Activated gamma-delta T cell treated with Interleukin-2 at 50 U/mL for 16 hours (primary cell): ENCODE results near the gene PLEKHM3.

ENCODE experiments used
- DNase-seq: peaks from one replicate; pipeline ENCODE4 v3.0.0-alpha.2; 2020

Gene PLEKHM3

GRCh38 chr2:207778298-207778882 is 246.9 kb downstream of the PLEKHM3 start:
- no peak for DNase-seq

- DNase-seq, result no peak
These were observed 248.2 kb downstream of the PLEKHM3 start for GRCh38 chr2:207777124-207777523.

- DNase-seq, result no peak
These were observed 249.9 kb downstream of the PLEKHM3 start for GRCh38 chr2:207775473-207775872.

- no peak for DNase-seq
These were observed 252.5 kb downstream of the PLEKHM3 start for GRCh38 chr2:207772844-207773205.

GRCh38 chr2:207772081-207772843 is 253.1 kb downstream of the PLEKHM3 start:
- DNase-seq, result no peak

GRCh38 chr2:207771421-207771820 is 253.9 kb downstream of the PLEKHM3 start:
- DNase-seq, result no peak
